GM12875 (cell line): ENCODE measurements around the gene FBXO45.
"Not testable (repeated sequence)": the region's sequence is repeated elsewhere in the genome, so short reads cannot be mapped to it uniquely, and the experiment has no call there.

Experiments used
- H3K4me3 ChIP-seq: one replicate; pipeline ENCODE4 v1.5.1; 2011; ENCODE audit warnings: low read depth, low read length, control low read depth
- CTCF ChIP-seq: IDR thresholded peaks from 2 replicates; pipeline ENCODE4 v1.5.1; 2011; ENCODE audit warnings: low read depth, mild to moderate bottlenecking, control low read depth, inconsistent platforms, low read length, moderate library complexity, borderline replicate concordance; ENCODE audit not compliant: insufficient read depth

The FBXO45 gene

GRCh38 chr3:196603683-196604082 lies 35.2 kb downstream of the FBXO45 start:
- TF ChIP-seq CTCF = no peak
- no peak overlapping the region for H3K4me3 ChIP-seq

GRCh38 chr3:196604548-196604947 lies 36.1 kb downstream of the FBXO45 start:
- no peak for TF ChIP-seq CTCF
- no peak overlapping the region for H3K4me3 ChIP-seq

- H3K4me3 ChIP-seq = no peak overlapping the region
- TF ChIP-seq CTCF = no peak
These were observed 40.2 kb downstream of the FBXO45 start for GRCh38 chr3:196608693-196609092.

- H3K4me3 ChIP-seq = no peak overlapping the region
- TF ChIP-seq CTCF = peak; percentile 85
These were observed 40.9 kb downstream of the FBXO45 start for GRCh38 chr3:196609343-196609775.

GRCh38 chr3:196609805-196610515 lies 41.5 kb downstream of the FBXO45 start:
- no peak overlapping the region for H3K4me3 ChIP-seq
- no peak for TF ChIP-seq CTCF

- no peak overlapping the region for H3K4me3 ChIP-seq
- TF ChIP-seq CTCF = no peak
These were observed 43.5 kb downstream of the FBXO45 start for GRCh38 chr3:196611761-196612483.

GRCh38 chr3:196615234-196615633 lies 46.8 kb downstream of the FBXO45 start:
- not testable (repeated sequence) for H3K4me3 ChIP-seq
